Neural progenitor cell (in vitro differentiated cells): Measurements from ENCODE around the gene S100A3. TPM values are rescaled to one million over a fixed set of nuclear protein-coding genes. Genes with fewer than 3 reads are reported as not detected.

Experiments
- DNase-seq: peaks from one replicate; pipeline ENCODE4 v3.0.0-alpha.2; 2016; ENCODE audit warnings: low spot score
- H2AFZ ChIP-seq: fragments of 200-600 bp; sonication (generic); replicated peaks from 2 replicates; pipeline ENCODE4 v1.6.1; 2016; ENCODE audit warnings: antibody characterized with exemption
- H3F3A ChIP-seq: fragments of 200-600 bp; sonication (generic); 2 replicates; pipeline ENCODE4 v1.6.1; 2016; ENCODE audit warnings: antibody characterized with exemption, low read depth
- H3K27ac ChIP-seq: fragments of 200-600 bp; sonication (generic); 2 replicates; pipeline ENCODE4 v1.5.1; 2016; ENCODE audit warnings: mild to moderate bottlenecking
- H3K27me3 ChIP-seq: fragments of 200-600 bp; sonication (generic); 2 replicates; pipeline ENCODE4 v1.6.1; 2016; ENCODE audit warnings: mild to moderate bottlenecking, moderate library complexity
- H3K36me3 ChIP-seq: fragments of 200-600 bp; sonication (generic); 2 replicates; pipeline ENCODE4 v1.5.1; 2016
- H3K4me1 ChIP-seq: fragments of 200-600 bp; sonication (generic); 2 replicates; pipeline ENCODE4 v1.6.1; 2016; ENCODE audit warnings: mixed run types
- H3K4me2 ChIP-seq: fragments of 200-600 bp; sonication (generic); 2 replicates; pipeline ENCODE4 v1.6.1; 2016
- H3K4me3 ChIP-seq: fragments of 200-600 bp; sonication (generic); 2 replicates; pipeline ENCODE4 v1.5.1; 2016
- H3K79me2 ChIP-seq: fragments of 200-600 bp; sonication (generic); 2 replicates; pipeline ENCODE4 v1.6.1; 2016; ENCODE audit warnings: low read depth
- H3K9ac ChIP-seq: fragments of 200-600 bp; sonication (generic); 2 replicates; pipeline ENCODE4 v1.6.1; 2016
- H3K9me3 ChIP-seq: fragments of 200-600 bp; sonication (generic); 2 replicates; pipeline ENCODE4 v1.5.1; 2016; ENCODE audit warnings: low read depth
- H4K20me1 ChIP-seq: fragments of 200-600 bp; sonication (generic); 2 replicates; pipeline ENCODE4 v1.6.1; 2016; ENCODE audit warnings: low read depth
- H3K27ac Mint-ChIP-seq: 3 replicates; pipeline ENCODE4 v1.8.0; 2021; ENCODE audit warnings: mixed read lengths
- H3K27me3 Mint-ChIP-seq: 2 replicates; pipeline ENCODE4 v1.8.0; 2022; ENCODE audit warnings: low read depth, mild to moderate bottlenecking, inconsistent platforms, moderate library complexity, mixed read lengths; ENCODE audit not compliant: insufficient read depth
- H3K36me3 Mint-ChIP-seq: 3 replicates; pipeline ENCODE4 v1.8.0; 2021; ENCODE audit warnings: mixed read lengths
- H3K4me1 Mint-ChIP-seq: 3 replicates; pipeline ENCODE4 v1.8.0; 2021; ENCODE audit warnings: mixed read lengths
- H3K4me3 Mint-ChIP-seq: 3 replicates; pipeline ENCODE4 v1.8.0; 2021; ENCODE audit warnings: mild to moderate bottlenecking, moderate library complexity, mixed read lengths
- H3K9me3 Mint-ChIP-seq: 3 replicates; pipeline ENCODE4 v1.8.0; 2020; ENCODE audit warnings: mixed read lengths
- CTCF ChIP-seq: fragments of 200-600 bp; sonication (generic); IDR thresholded peaks from 2 replicates; pipeline ENCODE4 v1.5.1; 2017; ENCODE audit warnings: antibody characterized with exemption, mild to moderate bottlenecking
- EZH2 ChIP-seq: fragments of 200-600 bp; sonication (generic); IDR thresholded peaks from 2 replicates; pipeline ENCODE4 v1.6.1; 2017; ENCODE audit warnings: antibody characterized with exemption, mild to moderate bottlenecking, moderate library complexity
- EZH2phosphoT487 ChIP-seq: fragments of 200-600 bp; sonication (generic); IDR thresholded peaks from 2 replicates; pipeline ENCODE4 v1.6.1; 2017; ENCODE audit warnings: antibody characterized with exemption
- total RNA-seq: library from RNA; depleted of rRNA; stranded (reverse); fragments of >200 nt; gene quantifications from 2 replicates; pipeline ENCODE4 v1.2.3, GENCODE V29; 2015; ENCODE audit warnings: low replicate concordance

S100A3 gene
- total RNA-seq, 1 donor from 2014 or later, result not detected

- Mint-ChIP-seq H3K27me3 (peaks cover 3% of the 10 kb centered on the region), H3K9me3 (no peaks in the 10 kb centered on the region), H3K4me1 (peaks cover 10% of the 10 kb centered on the region), H3K27ac (no peak overlapping the region), H3K4me3 (no peak overlapping the region), H3K36me3 (no peaks in the 10 kb centered on the region)
- Histone ChIP-seq H2AFZ (peak overlapping the region; percentile 85), H3K79me2 (no peaks in the 10 kb centered on the region), H3F3A (peaks cover 3% of the 10 kb centered on the region), H3K36me3 (no peaks in the 10 kb centered on the region), H3K4me1 (no peaks in the 10 kb centered on the region), H3K27ac (no peak overlapping the region), H3K9ac (no peak overlapping the region), H3K9me3 (no peaks in the 10 kb centered on the region), H3K27me3 (peaks cover 6% of the 10 kb centered on the region), H3K4me3 (no peak overlapping the region), H3K4me2 (no peak overlapping the region), H4K20me1 (no peaks in the 10 kb centered on the region)
- no peak for TF ChIP-seq EZH2phosphoT487
- TF ChIP-seq CTCF, result peak; percentile 96
- TF ChIP-seq EZH2, result no peak
- peak; percentile 92 for DNase-seq
Measured at GRCh38 chr1:153510984-153511410, 38.1 kb downstream of the S100A3 start.

GRCh38 chr1:153509729-153510354, 39.2 kb downstream of the S100A3 start:
- Histone ChIP-seq H3K27me3 (peaks cover 6% of the 10 kb centered on the region), H3K79me2 (no peaks in the 10 kb centered on the region), H3K36me3 (no peaks in the 10 kb centered on the region), H3K4me3 (no peak overlapping the region), H3K4me1 (no peaks in the 10 kb centered on the region), H2AFZ (no peak overlapping the region), H3K9ac (no peak overlapping the region), H3K27ac (no peak overlapping the region), H3F3A (peaks cover 3% of the 10 kb centered on the region), H4K20me1 (no peaks in the 10 kb centered on the region), H3K4me2 (no peak overlapping the region), H3K9me3 (no peaks in the 10 kb centered on the region)
- Mint-ChIP-seq H3K36me3 (no peaks in the 10 kb centered on the region), H3K27me3 (peaks cover 3% of the 10 kb centered on the region), H3K4me1 (peaks cover 10% of the 10 kb centered on the region), H3K9me3 (no peaks in the 10 kb centered on the region), H3K4me3 (no peak overlapping the region), H3K27ac (no peak overlapping the region)
- TF ChIP-seq CTCF (peak; percentile 62), EZH2 (no peak), EZH2phosphoT487 (no peak)
- DNase-seq, result peak; percentile 60

- no peaks in the 10 kb centered on the region for H4K20me1 ChIP-seq
- no peaks in the 10 kb centered on the region for H3K9me3 ChIP-seq
- H3K27me3 Mint-ChIP-seq, result peaks cover 3% of the 10 kb centered on the region
- no peak overlapping the region for H3K4me3 ChIP-seq
- H3K36me3 ChIP-seq, result no peaks in the 10 kb centered on the region
- no peak overlapping the region for H3K27ac Mint-ChIP-seq
- H3K4me2 ChIP-seq, result no peak overlapping the region
- H3K9ac ChIP-seq, result no peak overlapping the region
- TF ChIP-seq EZH2phosphoT487 (no peak), CTCF (no peak), EZH2 (no peak)
- no peak for DNase-seq
- no peaks in the 10 kb centered on the region for H3K79me2 ChIP-seq
- H2AFZ ChIP-seq, result no peak overlapping the region
- H3K27ac ChIP-seq, result no peak overlapping the region
- peaks cover 3% of the 10 kb centered on the region for H3F3A ChIP-seq
- H3K27me3 ChIP-seq, result peaks cover 6% of the 10 kb centered on the region
- H3K4me1 ChIP-seq, result no peaks in the 10 kb centered on the region
- H3K4me1 Mint-ChIP-seq, result peaks cover 10% of the 10 kb centered on the region
- H3K4me3 Mint-ChIP-seq, result no peak overlapping the region
- no peaks in the 10 kb centered on the region for H3K36me3 Mint-ChIP-seq
- H3K9me3 Mint-ChIP-seq, result no peaks in the 10 kb centered on the region
Measured at GRCh38 chr1:153509036-153509435, 40.0 kb downstream of the S100A3 start.
